HL-60 (cell line): Measurements from ENCODE around the gene KCNJ4.

Experiments used
- POLR2AphosphoS5 ChIP-seq: IDR thresholded peaks from 2 replicates; pipeline ENCODE4 v1.6.1; 2012; ENCODE audit warnings: low read depth
- TF ChIP-seq, protein P1 (sequence below): IDR thresholded peaks from one replicate; pipeline ENCODE4 v1.5.1; 2011; ENCODE audit warnings: low read length, control low read depth, inconsistent platforms; ENCODE audit not compliant: insufficient read depth

DNA sequence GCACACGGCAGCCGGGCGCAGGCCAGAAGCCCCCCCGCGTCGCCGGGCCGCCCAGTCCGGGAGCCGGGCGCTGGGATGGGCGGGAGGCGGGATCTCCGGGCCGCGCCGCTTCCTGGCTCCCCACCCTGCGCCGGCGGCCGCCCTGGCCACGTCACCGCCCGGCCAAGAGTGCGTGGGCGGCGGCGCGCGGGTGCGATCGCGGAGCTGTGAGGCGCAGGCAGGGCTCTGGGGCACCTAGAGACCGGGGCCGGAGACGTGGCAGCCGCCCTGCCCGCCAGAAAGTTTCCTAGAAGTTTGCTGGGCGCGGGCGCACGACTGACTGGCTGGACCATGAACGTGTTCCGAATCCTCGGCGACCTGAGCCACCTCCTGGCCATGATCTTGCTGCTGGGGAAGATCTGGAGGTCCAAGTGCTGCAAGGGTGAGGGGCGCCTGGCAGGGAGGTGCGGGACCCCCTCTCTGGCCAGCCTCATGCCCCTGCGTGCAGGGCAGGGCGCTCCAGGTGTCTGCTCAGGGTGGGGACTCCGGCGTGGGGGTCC is 13.0 kb upstream of the KCNJ4 start, which contains the start of gene KDELR3:
- TF ChIP-seq, protein P1, sequence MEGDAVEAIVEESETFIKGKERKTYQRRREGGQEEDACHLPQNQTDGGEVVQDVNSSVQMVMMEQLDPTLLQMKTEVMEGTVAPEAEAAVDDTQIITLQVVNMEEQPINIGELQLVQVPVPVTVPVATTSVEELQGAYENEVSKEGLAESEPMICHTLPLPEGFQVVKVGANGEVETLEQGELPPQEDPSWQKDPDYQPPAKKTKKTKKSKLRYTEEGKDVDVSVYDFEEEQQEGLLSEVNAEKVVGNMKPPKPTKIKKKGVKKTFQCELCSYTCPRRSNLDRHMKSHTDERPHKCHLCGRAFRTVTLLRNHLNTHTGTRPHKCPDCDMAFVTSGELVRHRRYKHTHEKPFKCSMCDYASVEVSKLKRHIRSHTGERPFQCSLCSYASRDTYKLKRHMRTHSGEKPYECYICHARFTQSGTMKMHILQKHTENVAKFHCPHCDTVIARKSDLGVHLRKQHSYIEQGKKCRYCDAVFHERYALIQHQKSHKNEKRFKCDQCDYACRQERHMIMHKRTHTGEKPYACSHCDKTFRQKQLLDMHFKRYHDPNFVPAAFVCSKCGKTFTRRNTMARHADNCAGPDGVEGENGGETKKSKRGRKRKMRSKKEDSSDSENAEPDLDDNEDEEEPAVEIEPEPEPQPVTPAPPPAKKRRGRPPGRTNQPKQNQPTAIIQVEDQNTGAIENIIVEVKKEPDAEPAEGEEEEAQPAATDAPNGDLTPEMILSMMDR: no peak
- no peak for TF ChIP-seq POLR2AphosphoS5
